Measurements from ENCODE around the gene DCAF5.
"Not testable (repeated sequence)": the region's sequence is repeated elsewhere in the genome, so short reads cannot be mapped to it uniquely, and the experiment has no call there.

The DCAF5 gene

DNA sequence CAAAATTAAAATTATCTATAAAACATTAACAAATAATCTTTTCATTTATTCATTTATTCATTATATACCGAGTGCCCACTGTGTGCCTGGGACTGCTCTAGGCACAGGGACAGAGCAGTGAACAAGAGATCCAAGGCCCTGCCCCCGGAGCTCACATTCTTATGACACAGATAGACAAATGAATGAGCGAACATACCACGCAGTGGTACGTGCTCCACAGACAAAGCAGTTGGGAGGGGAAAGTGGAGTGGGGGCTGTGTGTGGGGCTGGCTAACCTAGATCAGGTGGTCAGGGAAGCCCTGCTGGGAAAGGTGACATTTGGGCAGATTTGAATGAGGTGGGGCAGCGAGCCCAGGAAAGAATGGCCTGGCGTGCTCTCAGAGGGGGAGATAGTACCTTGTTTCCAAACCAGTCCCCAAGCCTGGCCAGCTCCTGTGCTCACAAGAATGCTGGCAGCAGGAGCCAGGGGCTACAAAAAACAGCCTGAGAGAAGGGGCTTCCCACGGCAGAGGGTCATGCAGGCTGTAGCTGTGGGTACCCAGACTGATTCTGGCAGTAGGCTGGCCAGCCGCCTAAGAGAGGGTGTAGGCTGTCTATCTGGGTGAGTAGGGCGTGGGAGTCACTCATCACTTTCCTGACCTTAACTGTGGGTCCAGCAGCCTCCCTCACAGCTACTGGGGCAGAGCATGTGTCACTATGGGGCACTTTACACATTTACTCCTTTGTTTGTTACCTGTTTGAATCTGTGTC lies 116.0 kb downstream of the DCAF5 start:
- H3K4me3 ChIP-seq (ENCODE audit: low read length), result no peak overlapping the region
- no peaks in the 10 kb centered on the region for H3K36me3 ChIP-seq (ENCODE audit: insufficient read depth, low read length)
- peaks cover 11% of the 10 kb centered on the region for H3K4me1 ChIP-seq (ENCODE audit: insufficient read depth, low read length)
- no peaks in the 10 kb centered on the region for H3K27me3 ChIP-seq (ENCODE audit: insufficient read depth, low read length)
- no peak overlapping the region for H2AFZ ChIP-seq (ENCODE audit: low read depth, low read length)
- no peaks in the 10 kb centered on the region for H3K9me3 ChIP-seq (ENCODE audit: low read length)

DNA sequence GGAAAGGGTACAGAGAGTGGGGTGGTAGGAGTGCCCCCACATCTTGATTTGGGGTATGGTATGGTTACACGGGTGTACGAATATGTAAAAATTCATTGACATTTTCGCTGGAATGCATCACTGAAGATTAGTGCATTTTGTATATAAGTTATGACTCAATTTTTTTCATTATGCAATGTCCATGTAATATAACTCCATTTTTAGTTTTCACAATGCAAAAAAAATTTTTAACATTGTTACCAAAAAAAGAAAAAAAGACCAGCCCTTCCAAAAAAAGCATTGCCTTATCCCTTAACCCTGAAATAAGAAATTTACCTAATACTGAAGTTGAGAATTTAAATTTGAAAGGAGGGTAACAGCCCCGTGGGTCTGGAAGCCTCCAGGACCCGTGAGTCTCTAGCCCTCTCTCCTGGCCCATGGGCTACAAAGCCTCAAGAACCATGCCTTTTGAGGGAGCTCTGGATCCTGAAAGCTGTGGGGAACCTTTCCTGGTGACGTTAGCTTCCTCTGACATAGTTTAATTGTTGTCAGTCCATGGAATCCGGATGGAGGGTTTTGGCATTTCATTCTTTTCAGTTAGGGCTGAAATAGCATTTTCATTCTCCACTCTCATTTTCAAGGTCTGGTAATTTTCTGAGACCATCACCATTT lies 118.2 kb downstream of the DCAF5 start:
- no peaks in the 10 kb centered on the region for H3K27me3 ChIP-seq (ENCODE audit: insufficient read depth, low read length)
- H2AFZ ChIP-seq (ENCODE audit: low read depth, low read length), result no peak overlapping the region
- peaks cover 7% of the 10 kb centered on the region for H3K4me1 ChIP-seq (ENCODE audit: insufficient read depth, low read length)
- H3K9me3 ChIP-seq (ENCODE audit: low read length), result no peaks in the 10 kb centered on the region
- no peaks in the 10 kb centered on the region for H3K36me3 ChIP-seq (ENCODE audit: insufficient read depth, low read length)
- H3K4me3 ChIP-seq (ENCODE audit: low read length), result no peak overlapping the region

DNA sequence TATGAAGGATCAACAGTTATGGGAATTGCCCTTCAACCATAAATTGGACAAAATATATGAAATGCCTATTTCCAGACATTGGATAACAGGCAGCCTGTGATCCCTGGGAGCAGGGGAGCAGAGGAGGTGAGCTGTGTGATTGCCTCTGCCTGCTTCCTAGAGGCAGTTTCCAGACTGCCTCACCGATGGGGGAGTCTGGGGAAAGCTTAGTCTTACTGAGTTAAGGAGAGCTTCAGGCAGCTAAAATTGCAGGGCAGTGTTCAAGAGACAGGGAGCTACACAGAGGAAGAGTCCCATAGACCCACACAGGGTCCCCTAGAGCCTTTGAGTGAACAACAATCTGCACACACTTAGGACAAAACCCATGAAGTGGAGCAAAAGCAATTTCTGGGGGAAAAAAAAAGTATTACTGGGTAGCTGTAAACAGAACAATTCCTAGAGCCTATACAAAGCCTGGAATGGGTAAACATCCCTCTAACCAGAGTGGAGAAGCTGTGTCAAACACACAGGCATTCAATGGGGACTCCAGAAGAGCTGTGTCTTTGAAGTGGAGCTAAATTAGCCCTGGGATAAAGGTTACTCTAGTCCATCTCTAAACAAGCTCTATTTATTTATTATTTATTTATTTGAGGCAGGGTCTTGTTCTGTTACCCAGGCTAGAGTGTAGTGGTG lies 125.5 kb downstream of the DCAF5 start:
- Histone ChIP-seq H3K4me1 (ENCODE audit: insufficient read depth, low read length) (no peaks in the 10 kb centered on the region), H3K27me3 (ENCODE audit: insufficient read depth, low read length) (no peaks in the 10 kb centered on the region), H2AFZ (ENCODE audit: low read depth, low read length) (no peak overlapping the region), H3K9me3 (ENCODE audit: low read length) (no peaks in the 10 kb centered on the region), H3K36me3 (ENCODE audit: insufficient read depth, low read length) (no peaks in the 10 kb centered on the region), H3K4me3 (ENCODE audit: low read length) (no peak overlapping the region)

DNA sequence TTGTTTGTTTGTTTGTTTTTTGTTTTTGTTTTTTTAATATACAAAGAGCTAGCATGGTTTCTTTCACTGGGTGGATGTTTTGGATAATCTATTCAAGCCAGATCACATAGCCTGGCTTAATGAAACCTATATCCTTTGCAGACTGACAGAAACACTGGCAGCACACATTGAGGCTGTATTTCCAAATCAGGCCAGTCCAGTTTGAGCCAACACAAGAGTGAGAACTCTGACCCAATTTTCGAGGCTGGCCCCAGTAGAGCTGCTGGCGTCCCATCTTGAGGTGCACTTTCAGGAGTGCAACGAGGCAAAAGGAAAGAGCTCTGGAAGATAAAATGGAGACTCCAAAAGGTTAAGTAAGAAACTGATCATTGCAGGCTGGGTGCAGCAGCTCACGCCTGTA lies 129.9 kb downstream of the DCAF5 start:
- no peaks in the 10 kb centered on the region for H3K4me1 ChIP-seq (ENCODE audit: insufficient read depth, low read length)
- H3K27me3 ChIP-seq (ENCODE audit: insufficient read depth, low read length), result no peaks in the 10 kb centered on the region
- no peaks in the 10 kb centered on the region for H3K36me3 ChIP-seq (ENCODE audit: insufficient read depth, low read length)
- no peaks in the 10 kb centered on the region for H3K9me3 ChIP-seq (ENCODE audit: low read length)
- no peak overlapping the region for H3K4me3 ChIP-seq (ENCODE audit: low read length)
- H2AFZ ChIP-seq (ENCODE audit: low read depth, low read length), result no peak overlapping the region

DNA sequence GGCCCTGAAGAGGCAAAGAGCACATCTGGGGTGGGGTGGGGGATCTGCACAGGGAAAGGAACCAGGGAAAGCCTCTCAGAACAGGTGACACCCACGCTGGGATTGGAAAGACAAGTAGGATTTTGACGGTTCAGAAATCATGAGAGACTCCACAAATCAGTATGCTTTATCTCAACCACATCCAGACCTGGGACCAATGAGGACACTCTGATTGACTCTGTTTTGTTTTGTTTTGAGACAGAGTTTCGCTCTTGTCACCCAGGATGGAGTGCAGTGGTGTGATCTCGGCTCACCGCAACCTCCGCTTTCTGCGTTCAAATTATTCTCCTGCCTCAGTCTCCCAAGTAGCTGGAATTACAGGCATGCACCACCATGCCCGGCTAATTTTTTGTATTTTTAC lies 130.8 kb downstream of the DCAF5 start:
- H3K4me3 ChIP-seq (ENCODE audit: low read length); H3K4me1 ChIP-seq (ENCODE audit: insufficient read depth, low read length); H3K9me3 ChIP-seq (ENCODE audit: low read length); H2AFZ ChIP-seq (ENCODE audit: low read depth, low read length); H3K36me3 ChIP-seq (ENCODE audit: insufficient read depth, low read length); H3K27me3 ChIP-seq (ENCODE audit: insufficient read depth, low read length): not testable (repeated sequence)

DNA sequence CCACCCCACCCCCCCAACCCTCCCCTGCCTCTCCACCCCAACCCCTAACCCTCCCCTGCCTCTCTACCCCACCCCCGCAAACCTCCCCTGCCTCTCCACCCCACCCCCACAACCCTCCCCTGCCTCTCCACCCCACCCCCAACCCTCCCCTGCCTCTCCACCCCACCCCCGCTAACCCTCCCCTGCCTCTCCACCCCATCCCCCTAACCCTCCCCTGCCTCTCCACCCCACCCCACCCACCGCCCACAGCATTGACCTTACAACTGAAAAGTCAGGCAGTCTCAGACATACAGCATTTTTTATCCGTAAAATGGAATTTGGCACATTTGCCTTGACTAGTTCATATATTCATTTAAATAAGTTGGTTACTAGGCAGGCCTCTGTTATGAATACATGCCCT lies 135.2 kb downstream of the DCAF5 start:
- no peak overlapping the region for H2AFZ ChIP-seq (ENCODE audit: low read depth, low read length)
- H3K36me3 ChIP-seq (ENCODE audit: insufficient read depth, low read length), result no peaks in the 10 kb centered on the region
- no peaks in the 10 kb centered on the region for H3K4me1 ChIP-seq (ENCODE audit: insufficient read depth, low read length)
- no peaks in the 10 kb centered on the region for H3K9me3 ChIP-seq (ENCODE audit: low read length)
- no peaks in the 10 kb centered on the region for H3K27me3 ChIP-seq (ENCODE audit: insufficient read depth, low read length)
- no peak overlapping the region for H3K4me3 ChIP-seq (ENCODE audit: low read length)

DNA sequence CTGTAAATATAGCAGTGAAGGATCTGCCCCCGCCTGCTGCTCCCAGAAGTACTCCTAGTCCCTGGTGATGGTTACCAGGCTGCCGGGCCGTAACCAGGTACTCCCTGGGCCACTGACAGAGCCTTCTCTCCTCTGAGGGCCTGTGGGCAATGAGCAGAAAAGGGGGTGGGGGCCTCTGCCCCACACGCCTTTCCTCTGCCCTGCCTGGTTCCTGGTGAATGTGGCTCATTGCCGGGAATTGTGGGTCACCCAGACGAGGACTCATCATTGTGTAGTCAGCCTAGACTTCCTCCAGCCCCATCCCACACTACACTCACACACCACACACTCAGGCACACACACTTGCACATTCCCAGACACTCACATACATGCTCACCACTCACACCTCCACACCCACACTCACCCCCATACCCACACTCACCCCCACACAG lies 138.1 kb downstream of the DCAF5 start:
- no peaks in the 10 kb centered on the region for H3K9me3 ChIP-seq (ENCODE audit: low read length)
- no peak overlapping the region for H3K4me3 ChIP-seq (ENCODE audit: low read length)

DNA sequence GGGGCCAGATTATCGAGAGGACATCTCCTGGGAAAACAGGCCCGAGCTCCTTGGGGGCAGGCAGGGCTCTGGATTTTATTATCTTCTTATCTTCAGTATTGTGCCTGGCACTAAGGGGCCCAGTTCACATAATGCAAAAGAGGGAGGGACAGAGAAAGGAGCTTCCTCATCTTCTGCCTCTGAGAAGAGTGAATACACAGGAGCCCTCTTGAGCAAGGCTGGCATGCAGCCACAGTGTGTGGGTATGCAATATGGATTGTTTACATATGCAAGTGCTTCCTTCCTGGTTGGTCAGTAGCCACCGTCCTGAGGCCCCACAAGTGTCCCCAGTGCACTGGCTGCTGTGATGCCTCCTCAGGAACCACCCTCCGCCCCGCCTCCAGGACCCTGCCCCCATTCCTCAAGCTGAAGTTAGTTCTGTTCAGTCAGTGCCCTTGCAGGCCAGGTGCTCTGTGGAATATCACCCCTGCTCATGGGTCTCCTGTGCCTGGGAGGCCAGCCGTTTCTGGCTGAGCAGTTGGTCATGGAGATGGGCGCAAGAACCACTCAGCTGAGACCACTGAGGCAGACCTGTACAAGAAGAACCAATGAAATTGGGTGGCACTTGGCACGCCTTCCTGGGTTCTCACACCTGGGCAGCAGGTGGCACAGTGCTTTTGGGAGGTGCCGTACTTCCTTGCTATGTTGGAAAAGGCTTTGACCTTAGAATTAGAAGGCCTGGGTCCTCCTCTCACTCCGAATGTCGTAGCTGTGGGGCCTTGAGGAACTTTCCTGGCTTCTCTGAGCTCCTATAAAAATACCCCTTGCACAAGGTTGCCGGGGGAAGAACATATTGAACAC lies 138.8 kb downstream of the DCAF5 start:
- no peaks in the 10 kb centered on the region for H3K4me1 ChIP-seq (ENCODE audit: insufficient read depth, low read length)
- no peaks in the 10 kb centered on the region for H3K9me3 ChIP-seq (ENCODE audit: low read length)

More for the DNA sequence above, 138.1 kb downstream of the DCAF5 start:
- no peak overlapping the region for H2AFZ ChIP-seq (ENCODE audit: low read depth, low read length)
- H3K36me3 ChIP-seq (ENCODE audit: insufficient read depth, low read length), result no peaks in the 10 kb centered on the region
- H3K27me3 ChIP-seq (ENCODE audit: insufficient read depth, low read length), result no peaks in the 10 kb centered on the region
- no peaks in the 10 kb centered on the region for H3K4me1 ChIP-seq (ENCODE audit: insufficient read depth, low read length)

DNA sequence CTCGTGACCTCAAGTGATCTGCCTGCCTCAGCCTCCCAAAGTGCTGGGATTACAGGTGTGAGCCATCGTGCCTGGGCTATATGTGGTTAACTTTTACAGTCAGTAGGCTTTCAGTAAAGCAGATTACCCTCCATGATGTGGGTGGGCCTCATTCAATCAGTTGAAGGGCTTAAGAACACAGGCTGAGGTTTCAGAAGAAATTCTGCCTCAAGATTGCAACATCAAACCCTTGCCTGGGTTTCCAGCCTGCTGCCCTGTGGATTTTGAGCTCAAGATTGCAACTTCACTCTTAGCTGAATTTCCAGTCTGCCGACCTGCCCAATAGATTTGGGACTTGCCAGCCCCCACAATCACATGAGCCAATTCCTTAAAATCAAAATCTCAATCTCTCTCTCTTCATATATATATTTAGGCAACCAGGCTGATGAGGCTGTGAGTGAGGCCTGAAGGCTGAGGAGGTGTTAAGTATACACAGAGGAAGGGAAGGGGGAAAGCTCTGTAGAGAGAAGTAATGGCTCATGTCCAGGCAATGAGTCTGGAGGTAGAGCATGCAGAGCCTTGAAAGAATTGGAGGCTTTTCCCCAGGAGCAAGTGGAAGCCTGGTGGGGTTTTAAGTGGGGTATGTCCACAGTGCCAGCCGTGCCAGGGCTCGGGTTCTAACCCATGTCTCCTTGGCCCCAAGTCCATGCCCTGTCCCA lies 140.5 kb downstream of the DCAF5 start:
- H3K36me3 ChIP-seq (ENCODE audit: insufficient read depth, low read length), result no peaks in the 10 kb centered on the region
- no peaks in the 10 kb centered on the region for H3K4me1 ChIP-seq (ENCODE audit: insufficient read depth, low read length)
- no peaks in the 10 kb centered on the region for H3K9me3 ChIP-seq (ENCODE audit: low read length)
- H3K4me3 ChIP-seq (ENCODE audit: low read length), result no peak overlapping the region
- H2AFZ ChIP-seq (ENCODE audit: low read depth, low read length), result no peak overlapping the region
- no peaks in the 10 kb centered on the region for H3K27me3 ChIP-seq (ENCODE audit: insufficient read depth, low read length)

More for the DNA sequence above, 138.8 kb downstream of the DCAF5 start:
- Histone ChIP-seq H3K4me3 (ENCODE audit: low read length) (no peak overlapping the region), H3K27me3 (ENCODE audit: insufficient read depth, low read length) (no peaks in the 10 kb centered on the region), H2AFZ (ENCODE audit: low read depth, low read length) (no peak overlapping the region), H3K36me3 (ENCODE audit: insufficient read depth, low read length) (no peaks in the 10 kb centered on the region)

DNA sequence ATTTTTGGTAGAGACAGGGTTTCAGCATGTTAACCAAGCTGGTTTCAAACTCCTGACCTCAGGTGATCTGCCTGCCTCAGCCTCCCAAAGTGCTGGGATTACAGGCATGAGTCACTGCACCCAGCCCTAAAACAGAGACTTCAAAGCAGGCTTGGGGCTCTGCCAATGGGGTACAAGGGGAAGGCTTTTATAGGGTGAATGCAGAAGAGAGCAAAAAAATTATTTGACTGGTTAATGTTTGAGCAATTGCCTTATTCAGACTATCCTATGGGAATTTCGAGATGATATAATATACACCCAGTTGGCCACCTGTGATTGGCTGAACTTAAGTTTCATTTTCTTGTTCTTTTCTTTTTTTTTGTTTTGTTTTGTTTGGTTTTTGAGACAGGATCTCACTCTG lies 142.3 kb downstream of the DCAF5 start:
- peaks cover 3% of the 10 kb centered on the region for H3K4me1 ChIP-seq (ENCODE audit: insufficient read depth, low read length)
- no peak overlapping the region for H2AFZ ChIP-seq (ENCODE audit: low read depth, low read length)
- no peaks in the 10 kb centered on the region for H3K9me3 ChIP-seq (ENCODE audit: low read length)
- H3K4me3 ChIP-seq (ENCODE audit: low read length), result no peak overlapping the region
- no peaks in the 10 kb centered on the region for H3K27me3 ChIP-seq (ENCODE audit: insufficient read depth, low read length)
- H3K36me3 ChIP-seq (ENCODE audit: insufficient read depth, low read length), result no peaks in the 10 kb centered on the region

DNA sequence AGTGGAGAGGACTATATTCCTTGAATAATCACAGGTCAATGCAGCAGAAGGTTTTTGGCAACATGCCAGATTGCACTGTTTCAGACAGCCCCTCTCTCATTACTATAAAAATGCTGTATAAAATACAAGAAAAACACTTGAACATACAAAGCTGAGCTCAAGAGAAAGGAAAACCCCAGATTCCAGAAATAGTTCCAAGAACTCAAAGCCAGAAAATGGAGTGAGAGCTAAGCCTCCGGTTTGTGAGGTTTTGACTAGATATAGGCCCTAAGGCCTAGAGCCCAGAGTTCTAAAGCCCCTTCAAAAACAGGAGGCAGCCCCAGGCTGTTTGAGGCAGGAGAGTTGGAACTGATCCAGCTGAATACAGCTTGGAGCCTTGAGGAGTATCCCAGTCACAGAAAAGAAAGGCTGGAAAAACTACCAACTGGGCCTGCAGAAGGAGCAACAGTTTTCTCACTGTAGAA lies 144.5 kb downstream of the DCAF5 start:
- Histone ChIP-seq H2AFZ (ENCODE audit: low read depth, low read length) (no peak overlapping the region), H3K36me3 (ENCODE audit: insufficient read depth, low read length) (no peaks in the 10 kb centered on the region), H3K9me3 (ENCODE audit: low read length) (no peaks in the 10 kb centered on the region), H3K4me3 (ENCODE audit: low read length) (no peak overlapping the region), H3K27me3 (ENCODE audit: insufficient read depth, low read length) (no peaks in the 10 kb centered on the region), H3K4me1 (ENCODE audit: insufficient read depth, low read length) (peaks cover 7% of the 10 kb centered on the region)

DNA sequence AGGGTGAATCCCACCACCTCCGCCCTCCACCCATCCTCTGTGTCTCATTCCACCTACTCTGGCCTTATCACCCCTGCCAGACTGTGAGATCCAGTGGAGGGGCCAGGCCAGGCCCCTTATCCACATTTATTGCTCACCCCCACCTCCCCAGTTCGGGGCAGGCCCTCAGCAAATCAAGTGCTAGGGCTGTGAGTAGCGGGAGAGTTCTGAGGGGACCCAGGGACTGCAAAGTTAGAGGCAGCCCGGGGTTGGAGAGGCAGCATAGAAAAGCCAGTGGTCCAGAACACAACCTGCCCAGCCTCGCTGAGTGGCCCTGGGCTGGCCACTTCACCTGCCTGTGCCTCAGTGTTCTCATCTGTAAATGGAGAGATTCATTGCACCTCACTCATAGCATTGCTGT lies 146.6 kb downstream of the DCAF5 start:
- no peak overlapping the region for H3K4me3 ChIP-seq (ENCODE audit: low read length)
- peaks cover 7% of the 10 kb centered on the region for H3K4me1 ChIP-seq (ENCODE audit: insufficient read depth, low read length)
- no peak overlapping the region for H2AFZ ChIP-seq (ENCODE audit: low read depth, low read length)
- no peaks in the 10 kb centered on the region for H3K36me3 ChIP-seq (ENCODE audit: insufficient read depth, low read length)
- no peaks in the 10 kb centered on the region for H3K27me3 ChIP-seq (ENCODE audit: insufficient read depth, low read length)
- no peaks in the 10 kb centered on the region for H3K9me3 ChIP-seq (ENCODE audit: low read length)

Measured in neuron (in vitro differentiated cells).